Germinal center (tissue), 1 donor: ENCODE data around the gene PRAMEF5.
"Not testable (repeated sequence)": the region's sequence is repeated elsewhere in the genome, so short reads cannot be mapped to it uniquely, and the experiment has no call there.

Experiments
- DNase-seq: peaks from one replicate; pipeline ENCODE4 v3.0.0; 2012; ENCODE audit warnings: mixed read lengths, low spot score

PRAMEF5 gene

GRCh38 chr1:13277016-13277415 lies 23.0 kb downstream of the PRAMEF5 start:
- not testable (repeated sequence) for DNase-seq

- not testable (repeated sequence) for DNase-seq
These were observed 25.6 kb downstream of the PRAMEF5 start for GRCh38 chr1:13279617-13280016.

GRCh38 chr1:13285037-13285436 lies 31.0 kb downstream of the PRAMEF5 start, which contains the start of gene PRAMEF8:
Gene PRAMEF8 (minus strand): TSS chr1:13285137. CDS start chr1:13284091, 1,046 bp downstream.
- DNase-seq = not testable (repeated sequence)

GRCh38 chr1:13289030-13289429 lies 35.0 kb downstream of the PRAMEF5 start:
- not testable (repeated sequence) for DNase-seq

GRCh38 chr1:13297216-13297931 lies 43.4 kb downstream of the PRAMEF5 start:
- not testable (repeated sequence) for DNase-seq

GRCh38 chr1:13298699-13299098 lies 44.7 kb downstream of the PRAMEF5 start:
- not testable (repeated sequence) for DNase-seq

GRCh38 chr1:13302197-13302596 lies 48.2 kb downstream of the PRAMEF5 start:
- not testable (repeated sequence) for DNase-seq

- not testable (repeated sequence) for DNase-seq
These were observed 49.2 kb downstream of the PRAMEF5 start, which contains the start of gene PRAMEF33 for GRCh38 chr1:13303239-13303638. Gene PRAMEF33 (plus strand): TSS chr1:13303539. CDS start chr1:13305955, 2,416 bp downstream.
